GM23248 (cell line): Measurements from ENCODE around the gene ZNF385D.

Experiments used
- EZH2 ChIP-seq: fragments of 200-600 bp; sonication (generic); IDR thresholded peaks from 2 replicates; pipeline ENCODE4 v1.6.1; 2018; ENCODE audit warnings: antibody characterized with exemption, mild to moderate bottlenecking; ENCODE audit not compliant: insufficient read depth, poor library complexity, severe bottlenecking
- EZH2phosphoT487 ChIP-seq: fragments of 200-600 bp; sonication (generic); IDR thresholded peaks from 2 replicates; pipeline ENCODE4 v1.6.1; 2018; ENCODE audit warnings: antibody characterized with exemption, moderate library complexity, mild to moderate bottlenecking, low read depth; ENCODE audit not compliant: insufficient read depth

- TF ChIP-seq EZH2 = no peak
- no peak for TF ChIP-seq EZH2phosphoT487
Measured at GRCh38 chr3:21705769-21706168, 45.2 kb downstream of the ZNF385D start.
